Endometrial microvascular endothelial cells (primary cell): Measurements from ENCODE around the gene SLC25A11. TPM values are rescaled to one million over a fixed set of nuclear protein-coding genes. Genes with fewer than 3 reads are reported as not detected.

Source experiments
- in situ Hi-C: cut with HindIII; loops from 2 replicates; pipeline ENCODE4 v1.10.0; 2017; ENCODE audit warnings: low sequenced_read_pairs, low pct_unique_long_range_greater_than_20kb; ENCODE audit errors: inconsistent ontology term
- total RNA-seq: library from RNA; depleted of rRNA; stranded (reverse); fragments of >200 nt; gene quantifications from one replicate; pipeline ENCODE4 v1.2.3, GENCODE V29; 2015; ENCODE audit errors: inconsistent ontology term

Gene SLC25A11
- total RNA-seq, 1 donor from 2014 or later, result 65.9 TPM

- in situ Hi-C loops, result no loop called here
Observed at GRCh38 chr17:4947411-4948165, 7.7 kb upstream of the SLC25A11 start.

GRCh38 chr17:4947010-4947410, 7.2 kb upstream of the SLC25A11 start:
- in situ Hi-C loops, result no loop called here

- in situ Hi-C loops, result no loop called here
Observed at GRCh38 chr17:4946312-4946976, 6.6 kb upstream of the SLC25A11 start.

GRCh38 chr17:4945944-4946280, 6.1 kb upstream of the SLC25A11 start:
- in situ Hi-C loops, result no loop called here

- in situ Hi-C loops, result no loop called here
Observed at GRCh38 chr17:4945176-4945943, 5.5 kb upstream of the SLC25A11 start.

- in situ Hi-C loops, result no loop called here
Observed at GRCh38 chr17:4944554-4945175, 4.8 kb upstream of the SLC25A11 start.

- in situ Hi-C loops, result no loop called here
Observed at GRCh38 chr17:4944163-4944553, 4.3 kb upstream of the SLC25A11 start.

- in situ Hi-C loops, result no loop called here
Observed at GRCh38 chr17:4942760-4943508, 3.1 kb upstream of the SLC25A11 start.

- in situ Hi-C loops, result no loop called here
Observed at GRCh38 chr17:4941319-4941610, 1.4 kb upstream of the SLC25A11 start.

GRCh38 chr17:4940555-4941318, 891 bp upstream of the SLC25A11 start:
- in situ Hi-C loops, result no loop called here

- in situ Hi-C loops, result no loop called here
Observed at GRCh38 chr17:4939546-4939795, 375 bp downstream of the SLC25A11 start.

- in situ Hi-C loops, result no loop called here
Observed at GRCh38 chr17:4938688-4939545, 929 bp downstream of the SLC25A11 start.

- in situ Hi-C loops, result no loop called here
Observed at GRCh38 chr17:4938069-4938491, 1.8 kb downstream of the SLC25A11 start.

- in situ Hi-C loops, result no loop called here
Observed at GRCh38 chr17:4937553-4937952, 2.3 kb downstream of the SLC25A11 start.

GRCh38 chr17:4936436-4936835, 3.4 kb downstream of the SLC25A11 start:
- in situ Hi-C loops, result no loop called here

GRCh38 chr17:4935650-4936049, 4.2 kb downstream of the SLC25A11 start:
- in situ Hi-C loops, result no loop called here

- in situ Hi-C loops, result no loop called here
Observed at GRCh38 chr17:4934173-4934979, 5.5 kb downstream of the SLC25A11 start.
